ENCODE data around the gene TMEM163. TPM values are rescaled to one million over a fixed set of nuclear protein-coding genes. Genes with fewer than 3 reads are reported as not detected.

Gene TMEM163
- total and polyA plus RNA-seq, 8 donors: 0.58 to 16.7 (median 3.2) TPM; not detected in 1

DNA sequence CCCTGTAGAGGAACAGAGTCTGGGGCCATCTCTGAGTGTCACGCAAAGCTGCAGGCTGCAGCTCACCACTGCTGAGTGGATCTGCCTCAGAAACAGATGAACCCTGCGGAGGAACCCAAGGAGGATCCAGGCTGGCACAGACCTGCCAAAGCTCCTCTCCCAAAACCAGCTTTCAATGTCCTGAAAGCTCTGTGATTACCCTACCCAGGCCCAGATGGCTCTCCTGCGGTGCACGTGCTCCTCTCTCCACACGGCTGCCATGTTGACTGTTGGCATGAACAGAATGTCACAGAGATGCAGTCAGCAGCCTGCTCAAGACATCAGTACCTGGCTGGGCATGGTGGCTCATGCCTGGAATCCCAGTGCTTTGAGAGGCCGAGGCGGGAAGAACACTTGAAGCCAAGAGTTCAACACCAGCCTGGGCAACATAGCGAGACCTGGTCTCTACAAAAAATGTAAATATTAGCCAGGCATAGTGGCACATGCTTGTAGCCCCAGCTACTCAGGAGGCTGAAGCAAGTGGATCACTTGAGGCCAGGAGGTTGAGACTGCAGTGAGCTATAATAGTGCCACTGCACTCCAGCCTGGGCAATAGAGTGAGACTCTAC, 248.1 kb downstream of the TMEM163 start:
- Histone ChIP-seq H3K4me1 (no peaks in the 10 kb centered on the region), H3K4me3 (no peak overlapping the region), H3K9me3 (no peaks in the 10 kb centered on the region), H3K36me3 (no peaks in the 10 kb centered on the region), H3K27me3 (no peaks in the 10 kb centered on the region), H3K27ac (no peak overlapping the region)
- WGBS, 5 donors: 92 to 100% (median 96%) methylated on average over 5 to 8 of the region's 8 CpGs
- TF ChIP-seq EP300 (IDR thresholded peaks at IDR 0.05) (no peak), POLR2AphosphoS5 (IDR thresholded peaks at IDR 0.05) (no peak), POLR2A (IDR thresholded peaks at IDR 0.05) (no peak)
- TF ChIP-seq, protein P1, sequence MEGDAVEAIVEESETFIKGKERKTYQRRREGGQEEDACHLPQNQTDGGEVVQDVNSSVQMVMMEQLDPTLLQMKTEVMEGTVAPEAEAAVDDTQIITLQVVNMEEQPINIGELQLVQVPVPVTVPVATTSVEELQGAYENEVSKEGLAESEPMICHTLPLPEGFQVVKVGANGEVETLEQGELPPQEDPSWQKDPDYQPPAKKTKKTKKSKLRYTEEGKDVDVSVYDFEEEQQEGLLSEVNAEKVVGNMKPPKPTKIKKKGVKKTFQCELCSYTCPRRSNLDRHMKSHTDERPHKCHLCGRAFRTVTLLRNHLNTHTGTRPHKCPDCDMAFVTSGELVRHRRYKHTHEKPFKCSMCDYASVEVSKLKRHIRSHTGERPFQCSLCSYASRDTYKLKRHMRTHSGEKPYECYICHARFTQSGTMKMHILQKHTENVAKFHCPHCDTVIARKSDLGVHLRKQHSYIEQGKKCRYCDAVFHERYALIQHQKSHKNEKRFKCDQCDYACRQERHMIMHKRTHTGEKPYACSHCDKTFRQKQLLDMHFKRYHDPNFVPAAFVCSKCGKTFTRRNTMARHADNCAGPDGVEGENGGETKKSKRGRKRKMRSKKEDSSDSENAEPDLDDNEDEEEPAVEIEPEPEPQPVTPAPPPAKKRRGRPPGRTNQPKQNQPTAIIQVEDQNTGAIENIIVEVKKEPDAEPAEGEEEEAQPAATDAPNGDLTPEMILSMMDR (IDR thresholded peaks at IDR 0.05): no peak
- intact Hi-C loops (cut with DNase I; ENCODE audit: low total_unique reads): no loop called here
- peak in 1 of 2 donors; percentile 14 for DNase-seq

DNA sequence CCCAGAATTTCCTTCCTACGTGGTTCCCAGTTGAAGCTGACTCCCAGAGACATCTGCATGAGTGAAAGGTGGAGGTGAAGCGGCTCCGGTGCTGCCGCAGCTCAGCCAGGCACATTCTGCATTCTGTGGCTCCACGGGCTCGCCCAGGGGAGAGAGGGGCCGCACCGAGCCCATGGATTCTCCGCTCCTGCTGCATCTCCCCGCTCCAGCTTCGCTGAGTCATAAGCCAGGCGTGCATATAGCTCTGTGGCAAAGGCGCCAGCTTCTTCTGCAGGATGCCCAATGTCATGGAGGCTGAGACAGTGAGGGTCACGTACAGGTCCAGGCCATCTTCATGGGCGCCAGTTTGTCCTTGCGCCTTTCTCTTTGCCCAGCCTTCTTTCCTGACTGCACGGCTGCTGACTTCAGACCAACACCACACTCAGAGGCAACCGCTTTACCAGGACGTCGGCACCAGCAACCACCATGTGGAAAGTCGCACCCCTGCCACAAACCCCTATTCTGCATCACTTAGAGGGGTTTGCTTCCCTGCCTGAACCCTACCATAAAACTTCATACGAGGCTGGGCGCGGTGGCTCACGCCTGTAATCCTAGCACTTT, 249.2 kb downstream of the TMEM163 start:
- Histone ChIP-seq H3K4me1 (no peaks in the 10 kb centered on the region), H3K27me3 (no peaks in the 10 kb centered on the region), H3K36me3 (no peaks in the 10 kb centered on the region), H3K9me3 (no peaks in the 10 kb centered on the region), H3K27ac (no peak overlapping the region), H3K4me3 (no peak overlapping the region)
- WGBS, 5 donors: 92 to 96% (median 94%) methylated on average over 21 to 25 of the region's 25 CpGs
- intact Hi-C loops (cut with DNase I; ENCODE audit: low total_unique reads): loop anchor here (10.0 kb wide), 1 partner anchor 435 kb away; no protein-coding TSS in a partner anchor
- DNase-seq: peak in 1 of 2 donors; percentile 10
- no peak for TF ChIP-seq POLR2AphosphoS5 (IDR thresholded peaks at IDR 0.05)
- no peak for TF ChIP-seq EP300 (IDR thresholded peaks at IDR 0.05)
- TF ChIP-seq POLR2A (IDR thresholded peaks at IDR 0.05): no peak
- TF ChIP-seq, protein P1 (IDR thresholded peaks at IDR 0.05): no peak

DNA sequence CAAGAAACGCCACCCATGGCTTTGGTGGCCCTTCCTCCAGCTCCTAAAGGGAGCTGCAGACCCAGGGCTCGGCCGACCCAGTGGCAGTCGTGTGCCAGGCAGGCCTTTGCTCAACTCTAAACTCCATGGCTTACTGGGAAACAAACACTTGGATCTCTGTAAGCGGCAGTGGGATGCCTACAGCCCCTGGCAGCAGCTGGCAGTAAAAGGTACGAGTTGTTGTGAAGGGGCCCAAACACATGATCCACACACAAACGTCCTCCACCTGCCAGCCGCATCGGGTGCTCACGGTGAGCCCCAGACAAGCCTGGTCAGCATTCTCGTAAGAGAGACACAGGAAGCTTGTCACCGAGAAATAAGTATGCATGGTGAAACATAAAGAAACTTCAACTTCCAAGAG, 250.0 kb downstream of the TMEM163 start:
- H3K27ac ChIP-seq: no peak overlapping the region
- TF ChIP-seq, protein P1 (IDR thresholded peaks at IDR 0.05): no peak
- TF ChIP-seq POLR2A (IDR thresholded peaks at IDR 0.05) (no peak), POLR2AphosphoS5 (IDR thresholded peaks at IDR 0.05) (no peak), EP300 (IDR thresholded peaks at IDR 0.05) (no peak)
- intact Hi-C loops (cut with DNase I; ENCODE audit: low total_unique reads): loop anchor here (10.0 kb wide), 1 partner anchor 436 kb away; no protein-coding TSS in a partner anchor
- 81 to 92% (median 87%) methylated on average over 9 to 12 of the region's 12 CpGs for WGBS, 5 donors
- H3K27me3 ChIP-seq: no peaks in the 10 kb centered on the region
- peak in 1 of 2 donors; percentile 8 for DNase-seq
- peaks cover 0 to 7% (median 0%) of the 10 kb centered on the region in 4 donors for H3K36me3 ChIP-seq
- no peak overlapping the region for H3K4me3 ChIP-seq
- H3K9me3 ChIP-seq: no peaks in the 10 kb centered on the region
- no peaks in the 10 kb centered on the region for H3K4me1 ChIP-seq

DNA sequence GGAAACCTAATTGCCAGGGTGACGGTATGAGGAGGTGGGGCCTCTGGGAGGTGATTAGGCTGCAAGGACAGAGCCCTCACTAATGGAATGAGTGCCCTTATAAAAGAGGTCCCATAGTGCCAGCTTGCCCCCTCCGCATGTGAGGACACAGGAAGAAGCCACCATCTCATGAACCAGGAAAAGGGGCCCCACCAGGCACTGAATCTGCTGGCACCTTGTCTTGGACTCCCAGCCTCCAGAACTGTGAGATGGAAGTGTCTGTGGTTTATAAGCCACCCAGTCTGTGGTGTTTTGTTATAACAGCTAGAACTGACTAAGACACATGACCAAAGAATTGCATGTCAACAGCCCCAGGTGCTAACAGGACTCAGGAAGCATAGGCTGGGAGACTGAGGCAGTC, 250.6 kb downstream of the TMEM163 start:
- WGBS, 5 donors: 78 to 100% (median 95%) methylated on average over 2 of the region's 2 CpGs

More for the DNA sequence above, 250.6 kb downstream of the TMEM163 start:
- Histone ChIP-seq H3K36me3 (peaks cover 0 to 10% (median 0%) of the 10 kb centered on the region in 4 donors), H3K27ac (no peak overlapping the region), H3K27me3 (no peaks in the 10 kb centered on the region), H3K4me3 (no peak overlapping the region), H3K9me3 (no peaks in the 10 kb centered on the region), H3K4me1 (no peaks in the 10 kb centered on the region)
- intact Hi-C loops (cut with DNase I; ENCODE audit: low total_unique reads): loop anchor here (10.0 kb wide), 1 partner anchor 437 kb away; no protein-coding TSS in a partner anchor
- DNase-seq: peak in 1 of 2 donors; percentile 9
- TF ChIP-seq, protein P1 (IDR thresholded peaks at IDR 0.05): no peak
- TF ChIP-seq EP300 (IDR thresholded peaks at IDR 0.05): no peak
- no peak for TF ChIP-seq POLR2AphosphoS5 (IDR thresholded peaks at IDR 0.05)
- TF ChIP-seq POLR2A (IDR thresholded peaks at IDR 0.05): no peak

All from stomach (tissue), 9 donors.